ENCODE data around the gene NCKAP5L. TPM values are rescaled to one million over a fixed set of nuclear protein-coding genes. Genes with fewer than 3 reads are reported as not detected.

The NCKAP5L gene
- total and polyA plus RNA-seq, 2 donors (not counting 3 experiments of a cell fraction or from before 2014, with no cell fraction given): 17.4 to 46.1 TPM

- H3K4me3 ChIP-seq (replicated peaks in 1 of 3; ENCODE audit: insufficient read depth in 1 of 3, low read depth in 1 of 3, low read length in 3 of 3): no peak overlapping the region
- POLR2A ChIA-PET: interaction anchor here (0.7 kb wide), 1 partner anchor 443 kb away, joined by 3 read pairs; no protein-coding TSS in a partner anchor
- H3K9ac ChIP-seq (replicated peaks; ENCODE audit: extremely low read depth, insufficient read depth, low read length): no peak overlapping the region
- no peak overlapping the region for H3K4me2 ChIP-seq (ENCODE audit: insufficient read depth, low read length)
- DNase-seq (ENCODE audit: low read depth, low spot score) (no peak), FAIRE-seq (no peak)
- no peaks in the 10 kb centered on the region for H4K20me1 ChIP-seq (replicated peaks; ENCODE audit: control insufficient read depth, extremely low read depth, insufficient read depth, low read length)
- H3K27ac ChIP-seq (ENCODE audit: insufficient read depth, low read depth, low read length): no peak overlapping the region
- CTCF ChIA-PET: interaction anchor here (0.9 to 2.1 kb wide), 4 partner anchors 10 to 71 kb away, joined by 4 to 13 read pairs (median 6); partner anchors contain the start of gene TMBIM6
- intact Hi-C loops (cut with micrococcal nuclease): no loop called here
- no peak overlapping the region for H2AFZ ChIP-seq (ENCODE audit: low read depth, low read length)
- no peaks in the 10 kb centered on the region for H3K9me3 ChIP-seq (replicated peaks; ENCODE audit: control insufficient read depth, insufficient read depth, low read length)
- dilution Hi-C loops (cut with MboI; ENCODE audit: extremely low pct_ligation_motif_present, low sequenced_read_pairs): no loop called here
- peaks cover 12 to 13% of the 10 kb centered on the region in 2 experiments for H3K36me3 ChIP-seq (ENCODE audit: control insufficient read depth in 2 of 2, extremely low read depth in 1 of 2, insufficient read depth in 2 of 2, low read length in 2 of 2)
- no peaks in the 10 kb centered on the region for H3K9me1 ChIP-seq (replicated peaks; ENCODE audit: control insufficient read depth, extremely low read depth, insufficient read depth, low read length)
- BruUV-seq (replicated peaks): no TSS peak
- H3K27me3 ChIP-seq (ENCODE audit: control insufficient read depth in 2 of 2, insufficient read depth in 2 of 2, low read length in 2 of 2): no peaks in the 10 kb centered on the region
- H3K4me1 ChIP-seq (ENCODE audit: control insufficient read depth, extremely low read depth, insufficient read depth, low read length): peaks cover 18% of the 10 kb centered on the region
- no peak for TF ChIP-seq MYC (IDR thresholded peaks at IDR 0.05; ENCODE audit: low read depth, low read length)
- TF ChIP-seq POLR2AphosphoS5 (IDR thresholded peaks at IDR 0.05; ENCODE audit: insufficient read depth, low read depth, low read length): no peak
- no peaks in the 10 kb centered on the region for H3K79me2 ChIP-seq (ENCODE audit: control insufficient read depth, insufficient read depth, low read length)
Measured at GRCh38 chr12:49767333-49767732, 60.9 kb downstream of the NCKAP5L start.

- dilution Hi-C loops (cut with MboI; ENCODE audit: extremely low pct_ligation_motif_present, low sequenced_read_pairs): no loop called here
Measured at GRCh38 chr12:49766115-49766455, 62.1 kb downstream of the NCKAP5L start.

More at GRCh38 chr12:49766115-49766455, 62.1 kb downstream of the NCKAP5L start:
- Histone ChIP-seq H3K27me3 (ENCODE audit: control insufficient read depth in 2 of 2, insufficient read depth in 2 of 2, low read length in 2 of 2) (no peaks in the 10 kb centered on the region), H3K9me1 (replicated peaks; ENCODE audit: control insufficient read depth, extremely low read depth, insufficient read depth, low read length) (no peaks in the 10 kb centered on the region), H3K9me3 (replicated peaks; ENCODE audit: control insufficient read depth, insufficient read depth, low read length) (no peaks in the 10 kb centered on the region), H4K20me1 (replicated peaks; ENCODE audit: control insufficient read depth, extremely low read depth, insufficient read depth, low read length) (no peaks in the 10 kb centered on the region), H3K9ac (replicated peaks; ENCODE audit: extremely low read depth, insufficient read depth, low read length) (no peak overlapping the region), H3K27ac (ENCODE audit: insufficient read depth, low read depth, low read length) (no peak overlapping the region), H3K4me1 (ENCODE audit: control insufficient read depth, extremely low read depth, insufficient read depth, low read length) (peaks cover 19% of the 10 kb centered on the region), H3K4me2 (ENCODE audit: insufficient read depth, low read length) (no peak overlapping the region), H3K79me2 (ENCODE audit: control insufficient read depth, insufficient read depth, low read length) (no peaks in the 10 kb centered on the region), H2AFZ (ENCODE audit: low read depth, low read length) (no peak overlapping the region), H3K4me3 (replicated peaks in 1 of 3; ENCODE audit: insufficient read depth in 1 of 3, low read depth in 1 of 3, low read length in 3 of 3) (no peak overlapping the region), H3K36me3 (ENCODE audit: control insufficient read depth in 2 of 2, extremely low read depth in 1 of 2, insufficient read depth in 2 of 2, low read length in 2 of 2) (peaks cover 15 to 22% of the 10 kb centered on the region in 2 experiments)
- POLR2A ChIA-PET: no interaction called here
- TF ChIP-seq FOS (IDR thresholded peaks at IDR 0.05; ENCODE audit: borderline replicate concordance, insufficient read depth, low read length) (no peak), EZH2 (IDR thresholded peaks at IDR 0.05; ENCODE audit: borderline replicate concordance, low read depth, low read length, severe bottlenecking) (no peak), CTCF (IDR thresholded peaks at IDR 0.05; ENCODE audit: extremely low read depth in 1 of 2, insufficient read depth in 1 of 2, low read depth in 1 of 2, low read length in 2 of 2) (no peak), MAX (IDR thresholded peaks at IDR 0.05; ENCODE audit: insufficient read depth, insufficient read length) (no peak), GATA2 (IDR thresholded peaks at IDR 0.05; ENCODE audit: insufficient read depth, insufficient read length, low read depth, low read length) (no peak)
- BruUV-seq (replicated peaks): no TSS peak
- DNase-seq (ENCODE audit: low read depth, low spot score) (no peak), FAIRE-seq (no peak)
- intact Hi-C loops (cut with micrococcal nuclease): no loop called here
- CTCF ChIA-PET: interaction anchor here (6.1 kb wide), 1 partner anchor 73 kb away, joined by 54 read pairs; no protein-coding TSS in a partner anchor
